ENCODE results near the gene RNF220.
A peak's percentile ranks its signal among the peaks of the same experiment; 100 is the strongest.

RNF220 gene

GRCh38 chr1:44590475-44590874 is 185.4 kb downstream of the RNF220 start:
- no peak for TF ChIP-seq CTCF (conservative IDR thresholded peaks at IDR 0.05)
- H3K27ac ChIP-seq = no peak overlapping the region

- H3K27ac ChIP-seq = no peak overlapping the region
- no peak for TF ChIP-seq CTCF (conservative IDR thresholded peaks at IDR 0.05)
These were observed 186.3 kb downstream of the RNF220 start for GRCh38 chr1:44591381-44591780.

- H3K27ac ChIP-seq = no peak overlapping the region
- no peak for TF ChIP-seq CTCF (conservative IDR thresholded peaks at IDR 0.05)
These were observed 187.4 kb downstream of the RNF220 start for GRCh38 chr1:44592208-44593145.

GRCh38 chr1:44594353-44594752 is 189.3 kb downstream of the RNF220 start:
- TF ChIP-seq CTCF (conservative IDR thresholded peaks at IDR 0.05) = no peak
- no peak overlapping the region for H3K27ac ChIP-seq

GRCh38 chr1:44594871-44595735 is 190.0 kb downstream of the RNF220 start:
- TF ChIP-seq CTCF (conservative IDR thresholded peaks at IDR 0.05) = peak; percentile 95
- no peak overlapping the region for H3K27ac ChIP-seq

- no peak overlapping the region for H3K27ac ChIP-seq
- no peak for TF ChIP-seq CTCF (conservative IDR thresholded peaks at IDR 0.05)
These were observed 191.5 kb downstream of the RNF220 start for GRCh38 chr1:44596511-44596910.

GRCh38 chr1:44598167-44598566 is 193.1 kb downstream of the RNF220 start:
- no peak overlapping the region for H3K27ac ChIP-seq
- TF ChIP-seq CTCF (conservative IDR thresholded peaks at IDR 0.05) = no peak

Data from VCaP (cell line).